HG02588 (cell line): ENCODE measurements around the gene TM4SF20.
"Not testable (repeated sequence)": the region's sequence is repeated elsewhere in the genome, so short reads cannot be mapped to it uniquely, and the experiment has no call there.

Experiments used
- ATAC-seq: cut with Tn5 transposase; IDR thresholded peaks from one replicate; pipeline ENCODE4 v1.9.1; 2021; ENCODE audit warnings: mild to moderate bottlenecking, moderate library complexity; ENCODE audit not compliant: unreplicated experiment

Gene TM4SF20

GRCh38 chr2:227368574-227368973 is 10.5 kb downstream of the TM4SF20 start:
- no peak for ATAC-seq

- no peak for ATAC-seq
These were observed 11.7 kb downstream of the TM4SF20 start for GRCh38 chr2:227367427-227367795.

- ATAC-seq, result no peak
These were observed 12.2 kb downstream of the TM4SF20 start for GRCh38 chr2:227366769-227367426.

GRCh38 chr2:227365833-227366232 is 13.3 kb downstream of the TM4SF20 start:
- no peak for ATAC-seq

- ATAC-seq, result not testable (repeated sequence)
These were observed 14.4 kb downstream of the TM4SF20 start for GRCh38 chr2:227364585-227365263.

- no peak for ATAC-seq
These were observed 15.3 kb downstream of the TM4SF20 start for GRCh38 chr2:227363756-227364155.

- no peak for ATAC-seq
These were observed 18.8 kb downstream of the TM4SF20 start for GRCh38 chr2:227360351-227360750.

GRCh38 chr2:227351639-227352038 is 27.5 kb downstream of the TM4SF20 start:
- ATAC-seq, result peak; percentile 84

- no peak for ATAC-seq
These were observed 29.0 kb downstream of the TM4SF20 start for GRCh38 chr2:227349989-227350612.

- ATAC-seq, result no peak
These were observed 30.8 kb downstream of the TM4SF20 start for GRCh38 chr2:227348324-227348723.

GRCh38 chr2:227347117-227347516 is 32.0 kb downstream of the TM4SF20 start:
- no peak for ATAC-seq

- no peak for ATAC-seq
These were observed 34.9 kb downstream of the TM4SF20 start for GRCh38 chr2:227344231-227344630.

GRCh38 chr2:227341553-227341952 is 37.6 kb downstream of the TM4SF20 start:
- ATAC-seq, result no peak

GRCh38 chr2:227340106-227340505 is 39.0 kb downstream of the TM4SF20 start:
- ATAC-seq, result no peak

GRCh38 chr2:227339098-227339599 is 40.0 kb downstream of the TM4SF20 start:
- no peak for ATAC-seq

- no peak for ATAC-seq
These were observed 41.7 kb downstream of the TM4SF20 start for GRCh38 chr2:227337442-227337841.

GRCh38 chr2:227335713-227336112 is 43.4 kb downstream of the TM4SF20 start:
- ATAC-seq, result no peak

GRCh38 chr2:227326783-227327182 is 52.3 kb downstream of the TM4SF20 start:
- ATAC-seq, result no peak

- ATAC-seq, result peak; percentile 3
These were observed 53.3 kb downstream of the TM4SF20 start for GRCh38 chr2:227325839-227326195.

- ATAC-seq, result peak; percentile 96
These were observed 53.9 kb downstream of the TM4SF20 start, which contains the start of gene MFF for GRCh38 chr2:227324995-227325838. Gene MFF, plus strand, starts transcription at chr2:227325251. Its CDS starts 5,415 bp downstream, at chr2:227330666.

GRCh38 chr2:227324642-227324994 is 54.5 kb downstream of the TM4SF20 start:
- ATAC-seq, result no peak
